HCEC 1CT (cell line): ENCODE results near the gene CAMK1D.
A peak's percentile ranks its signal among the peaks of the same experiment; 100 is the strongest.
"Not testable (repeated sequence)": the region's sequence is repeated elsewhere in the genome, so short reads cannot be mapped to it uniquely, and the experiment has no call there.

Experiments used
- DNase-seq: peaks from one replicate; pipeline ENCODE4 v3.0.0-alpha.2; 2017

The CAMK1D gene

DNA sequence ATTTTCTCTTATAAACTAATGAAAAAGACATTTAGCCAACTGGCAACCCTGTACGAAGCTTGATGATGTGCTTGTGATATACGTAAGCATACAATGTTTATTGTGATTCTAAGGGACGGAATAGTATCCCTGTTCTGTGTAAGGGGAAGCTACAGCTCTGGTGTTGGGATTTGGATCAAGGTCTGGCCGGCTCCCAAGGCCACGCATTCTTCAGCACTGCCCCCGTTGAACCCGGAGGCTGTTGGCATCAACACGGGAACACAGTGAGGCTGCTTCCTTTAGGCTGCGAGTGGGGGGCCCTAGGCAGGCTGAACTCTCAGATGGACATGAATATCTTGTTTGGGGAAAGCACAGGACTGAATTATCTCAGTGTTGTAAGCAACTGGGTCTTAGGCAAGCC is 180.6 kb downstream of the CAMK1D start:
- DNase-seq: no peak

DNA sequence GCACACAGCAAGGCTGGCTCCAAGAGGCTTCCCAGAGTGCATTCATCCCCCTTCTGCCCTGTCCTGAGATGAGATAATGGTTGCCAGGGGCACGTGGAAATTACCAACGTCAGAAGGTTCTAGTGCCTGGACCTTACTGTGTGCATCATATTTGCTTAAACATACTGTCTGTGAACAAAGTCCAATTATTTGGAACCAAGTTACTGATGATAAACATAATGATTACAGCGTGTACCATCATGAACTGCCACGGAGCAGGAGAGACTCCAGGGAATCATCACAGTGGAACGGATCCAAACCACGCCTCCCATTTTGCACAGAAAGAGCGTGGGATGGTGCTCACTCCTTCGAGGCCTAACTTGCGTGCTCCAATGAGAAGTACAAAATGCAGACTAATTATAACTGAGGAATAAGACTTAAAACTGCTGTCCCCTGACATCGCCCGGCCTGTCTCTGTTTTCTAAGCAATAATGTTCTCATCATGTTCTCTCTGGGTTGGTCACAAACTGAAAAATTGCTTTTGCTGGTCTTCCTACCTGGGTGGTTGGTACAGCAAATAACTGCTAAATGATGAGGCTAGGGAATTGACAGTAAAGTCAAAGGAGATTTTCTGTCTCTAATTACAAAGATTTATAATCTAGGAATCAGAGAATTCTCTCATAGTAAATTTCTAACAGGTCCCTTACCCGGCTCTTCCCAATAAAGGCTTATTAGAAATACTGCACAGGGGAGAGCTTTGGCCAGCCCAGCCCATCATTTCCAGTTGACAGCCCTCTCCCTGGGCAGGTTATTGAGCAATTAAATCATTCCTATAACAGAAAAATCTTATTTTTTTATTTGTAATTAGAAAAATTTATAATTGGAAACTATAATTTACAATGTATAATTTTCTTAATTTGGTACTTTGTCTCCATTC is 182.2 kb downstream of the CAMK1D start:
- DNase-seq: no peak

DNA sequence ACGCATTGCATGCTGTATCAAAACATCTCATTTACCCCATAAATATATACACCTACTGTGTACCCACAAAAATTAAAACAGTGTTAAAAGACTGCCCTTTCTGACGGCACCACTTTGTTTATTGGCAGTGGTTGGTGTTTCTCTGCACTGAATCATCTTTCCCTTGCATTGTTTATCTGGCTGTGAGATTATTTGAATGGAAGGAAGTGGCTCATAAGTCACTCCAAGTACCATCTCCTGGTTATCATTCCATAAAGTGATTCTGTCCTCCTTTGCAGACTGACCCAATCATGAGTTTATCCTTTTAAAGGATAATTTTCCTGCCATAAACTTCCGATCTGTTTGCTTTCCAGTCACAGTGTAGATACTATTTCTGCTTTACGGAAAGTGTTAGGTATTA is 183.8 kb downstream of the CAMK1D start:
- DNase-seq: no peak

DNA sequence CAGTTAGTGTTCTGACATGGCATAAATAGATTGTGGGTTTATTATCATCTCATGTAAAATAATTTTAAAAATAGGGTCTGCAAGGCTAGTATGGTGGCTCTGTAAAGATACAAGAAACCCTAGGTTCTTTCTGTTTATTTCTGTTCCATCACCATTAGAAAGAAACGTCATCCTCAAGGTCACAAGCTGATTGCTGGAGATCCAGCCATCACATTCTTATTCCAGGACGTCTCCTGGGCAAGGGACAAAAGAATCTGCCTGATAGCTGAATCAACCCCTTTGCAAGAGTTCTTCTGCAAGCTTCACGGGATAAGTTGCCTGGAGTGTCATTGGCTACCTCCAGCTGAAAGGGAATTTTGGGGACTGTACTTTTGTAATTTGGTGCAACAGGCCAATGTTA is 184.4 kb downstream of the CAMK1D start:
- no peak for DNase-seq

DNA sequence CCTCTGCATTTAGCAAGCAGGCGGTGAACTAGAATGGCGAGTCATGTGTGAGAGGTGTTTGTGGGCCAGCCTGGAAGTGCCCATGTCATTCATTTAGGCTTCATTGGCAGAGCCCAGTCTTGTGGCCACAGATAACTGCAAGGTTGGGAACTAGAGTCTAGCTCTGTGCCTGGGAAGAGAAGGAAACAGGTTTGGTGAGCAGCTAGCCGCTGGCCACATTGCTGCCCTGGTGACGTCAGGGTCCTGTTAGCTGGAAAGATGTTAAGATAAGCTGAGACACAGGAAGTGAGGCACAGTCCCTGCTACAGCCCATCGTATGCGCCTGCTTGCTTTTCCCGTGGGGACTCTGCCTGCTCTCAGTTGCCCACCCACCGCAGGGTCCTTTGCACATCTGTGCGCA is 185.5 kb downstream of the CAMK1D start:
- no peak for DNase-seq

DNA sequence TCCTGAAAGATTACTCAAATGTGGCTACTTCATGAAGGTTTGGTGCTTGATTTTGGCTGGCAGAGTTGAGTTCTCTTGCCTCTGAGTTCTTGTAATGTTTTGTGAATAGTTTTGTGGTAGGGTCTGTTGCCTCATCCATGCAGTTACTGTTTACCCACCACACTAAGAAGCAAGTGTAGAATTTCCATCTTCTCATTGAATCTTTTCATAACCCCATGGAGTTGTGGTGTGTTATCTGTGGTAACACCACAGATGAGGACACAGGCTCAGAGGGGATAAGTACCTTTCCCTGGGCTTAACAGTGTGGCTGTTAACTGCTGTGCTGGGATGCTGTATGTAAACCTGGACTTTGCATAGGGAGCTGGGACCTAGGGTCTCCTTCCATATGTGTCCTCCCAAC is 186.3 kb downstream of the CAMK1D start:
- no peak for DNase-seq

DNA sequence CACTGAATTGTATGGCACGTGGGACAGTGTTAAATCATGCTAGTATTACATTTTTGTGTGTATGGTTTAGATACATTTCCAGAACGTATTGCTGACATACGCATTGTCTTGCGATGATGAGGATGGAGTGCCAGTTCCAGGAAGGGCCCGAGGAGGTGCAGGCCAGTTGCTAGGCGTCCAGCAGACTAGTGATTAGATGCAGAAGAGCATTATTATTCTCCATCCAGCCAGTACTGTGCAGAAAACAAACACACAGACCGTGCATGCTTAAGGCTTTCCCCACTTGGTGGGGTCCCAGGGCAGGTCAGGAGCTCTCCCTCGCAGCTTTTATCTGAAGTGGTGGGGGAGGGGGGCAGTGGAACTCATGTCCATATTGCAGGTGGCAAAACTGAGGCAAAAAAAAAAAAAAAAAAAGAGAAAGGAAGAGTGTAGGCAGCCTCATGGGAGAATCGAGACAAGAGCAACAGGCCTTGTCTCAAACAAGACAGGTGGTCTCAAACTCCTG is 189.2 kb downstream of the CAMK1D start:
- no peak for DNase-seq

DNA sequence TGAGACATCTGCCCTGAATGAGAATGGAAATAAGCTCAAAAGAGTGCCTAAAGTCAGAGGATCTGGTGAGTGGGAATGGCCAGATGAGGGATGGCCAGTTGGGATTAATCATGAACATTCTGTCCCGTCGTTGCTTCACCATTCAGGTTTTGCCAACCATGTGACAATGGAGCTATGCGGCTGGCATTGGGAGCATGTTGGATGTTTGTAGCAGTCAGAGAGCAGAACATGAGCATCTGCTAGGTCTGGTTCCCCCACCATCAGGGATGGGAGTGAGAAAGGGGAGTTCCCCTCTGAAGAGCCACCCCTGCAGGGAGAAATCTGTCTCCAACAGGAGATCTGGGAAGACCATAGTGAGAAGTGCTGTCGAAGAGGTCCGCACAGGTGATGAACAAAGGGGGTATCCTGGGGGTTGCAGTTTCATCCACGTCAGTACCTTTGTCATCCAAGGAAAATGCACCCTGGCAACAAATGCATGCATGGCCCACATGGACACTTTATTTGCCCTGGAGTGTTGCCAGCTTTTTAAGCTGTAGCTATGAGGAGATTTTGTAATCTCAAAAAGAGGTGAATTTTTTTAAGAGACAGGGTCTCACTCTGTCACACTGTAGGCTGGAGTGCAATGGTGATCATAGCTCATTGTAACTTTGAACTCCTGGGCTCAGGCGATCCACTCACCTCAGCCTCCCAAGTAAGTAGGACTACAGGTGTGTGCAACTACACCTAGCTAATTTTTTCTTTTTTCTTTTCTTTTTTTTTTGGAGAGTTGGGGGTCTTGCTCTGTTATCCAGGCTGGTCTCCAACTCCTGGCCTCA is 190.2 kb downstream of the CAMK1D start:
- DNase-seq: no peak

DNA sequence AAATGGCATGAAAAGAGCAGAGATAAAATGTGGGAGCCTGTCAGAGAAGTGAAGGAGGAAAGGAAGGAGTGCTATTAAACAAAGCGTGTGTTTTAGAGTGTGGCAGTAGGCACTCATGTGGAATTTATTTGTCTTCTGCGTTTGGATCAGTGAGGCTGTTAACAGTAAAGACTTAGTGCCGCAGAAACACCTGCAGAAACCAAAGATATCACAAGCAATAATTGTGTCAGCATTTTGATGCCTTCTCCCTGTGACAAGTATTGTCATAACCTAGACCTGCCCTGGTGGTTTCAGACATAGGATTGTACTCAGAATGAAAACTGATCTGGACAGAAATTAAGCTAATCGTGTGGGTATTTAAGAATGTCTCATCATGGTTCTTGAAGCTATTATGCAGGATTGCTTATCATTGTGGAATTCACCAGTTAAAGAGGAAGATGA is 191.0 kb downstream of the CAMK1D start:
- DNase-seq: no peak

DNA sequence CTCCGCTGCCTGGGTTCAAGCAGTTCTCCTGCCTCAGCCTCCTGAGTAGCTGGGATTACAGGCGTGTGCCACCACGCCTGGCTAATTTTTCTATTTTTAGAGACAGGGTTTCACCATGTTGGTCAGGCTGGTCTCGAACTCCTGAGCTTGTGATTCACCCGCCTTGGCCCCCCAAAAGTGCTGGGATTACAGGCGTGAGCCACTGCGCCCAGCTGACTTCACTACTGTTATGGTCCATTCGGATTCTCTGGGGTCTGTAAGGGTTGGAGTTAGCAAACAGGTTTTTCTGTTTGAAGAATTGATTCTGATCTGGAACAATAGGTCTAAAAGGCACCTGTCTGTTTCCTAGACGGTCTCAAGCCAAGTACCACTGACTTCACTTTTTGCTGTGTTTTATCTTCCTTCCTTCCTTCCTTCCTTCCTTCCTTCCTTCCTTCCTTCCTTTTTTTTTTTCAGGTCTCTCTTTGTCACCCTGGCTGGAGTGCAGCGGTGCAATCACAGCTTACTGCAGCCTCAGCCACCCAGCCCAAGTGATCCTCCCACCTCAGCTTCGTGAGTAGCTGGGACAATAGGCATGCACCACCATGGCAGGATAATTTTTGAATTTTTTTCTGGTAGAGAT is 192.2 kb downstream of the CAMK1D start:
- no peak for DNase-seq

DNA sequence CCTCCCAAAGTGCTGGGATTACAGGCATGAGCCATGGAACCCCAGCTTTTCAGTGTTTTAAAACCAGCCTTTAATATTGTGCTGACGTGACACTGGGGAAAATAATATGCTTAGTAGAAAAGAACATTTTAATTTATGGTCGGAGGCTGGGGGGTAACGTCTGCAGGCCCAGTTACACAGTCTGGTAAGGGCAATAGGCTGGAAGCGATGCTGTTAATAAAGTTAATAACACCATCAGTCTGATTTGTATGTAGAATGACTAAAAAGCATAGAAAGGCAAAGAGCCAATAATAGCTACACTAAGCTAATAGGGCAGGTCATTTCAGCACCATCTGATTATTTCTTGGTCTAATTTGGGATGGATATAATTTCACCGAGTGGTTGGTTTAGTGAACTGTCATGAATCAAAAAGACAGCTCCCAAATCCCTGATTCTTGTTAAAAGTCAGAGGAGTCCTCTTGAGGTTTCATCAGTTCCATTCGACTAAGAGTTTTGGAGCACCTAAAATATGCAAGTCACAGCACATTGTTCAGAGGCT is 192.9 kb downstream of the CAMK1D start:
- DNase-seq: no peak

DNA sequence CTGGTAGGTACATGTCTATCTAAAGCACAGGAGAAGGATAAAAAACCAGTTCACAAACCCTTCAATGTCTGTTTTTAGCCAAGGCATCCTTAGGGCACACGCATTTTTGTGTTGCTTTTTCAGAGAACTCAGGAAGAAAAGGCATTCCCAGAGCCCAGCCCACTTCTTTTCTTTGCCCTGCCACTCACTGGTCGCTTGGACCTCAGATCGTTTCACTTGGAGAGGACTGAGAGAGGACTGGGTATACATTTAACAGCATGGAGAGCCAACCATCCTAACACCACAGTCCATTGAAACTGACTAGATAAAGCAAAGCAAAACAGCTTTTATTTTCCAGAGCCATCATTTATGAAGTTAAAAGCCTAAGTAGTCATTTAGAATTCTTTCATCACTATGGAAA is 194.2 kb downstream of the CAMK1D start:
- no peak for DNase-seq

DNA sequence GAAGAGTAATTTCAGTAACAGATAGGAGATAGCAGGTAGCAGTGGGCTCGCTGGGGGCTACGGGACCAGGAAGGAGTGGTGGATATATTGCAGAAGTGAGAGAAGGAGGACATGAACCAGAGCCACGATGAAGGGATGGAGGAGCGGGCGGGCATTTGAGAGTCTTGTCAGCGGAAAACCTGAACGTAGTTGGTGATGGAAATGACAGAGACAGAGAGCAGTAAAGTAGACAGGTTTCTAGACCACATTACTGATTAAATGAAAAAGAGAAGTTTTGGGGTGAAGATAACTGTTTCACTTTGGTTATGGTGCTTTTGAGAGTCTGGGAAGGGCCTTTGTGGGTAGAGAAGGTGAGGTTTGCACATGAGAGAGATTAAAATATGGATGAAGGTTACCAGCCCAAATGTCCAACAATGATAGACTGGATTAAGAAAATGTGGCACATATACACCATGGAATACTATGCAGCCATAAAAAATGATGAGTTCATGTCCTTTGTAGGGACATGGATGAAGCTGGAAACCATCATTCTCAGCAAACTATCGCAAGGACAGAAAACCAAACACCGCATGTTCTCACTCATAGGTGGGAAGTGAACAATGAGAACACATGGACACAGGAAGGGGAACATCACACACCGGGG is 196.9 kb downstream of the CAMK1D start:
- not testable (repeated sequence) for DNase-seq

DNA sequence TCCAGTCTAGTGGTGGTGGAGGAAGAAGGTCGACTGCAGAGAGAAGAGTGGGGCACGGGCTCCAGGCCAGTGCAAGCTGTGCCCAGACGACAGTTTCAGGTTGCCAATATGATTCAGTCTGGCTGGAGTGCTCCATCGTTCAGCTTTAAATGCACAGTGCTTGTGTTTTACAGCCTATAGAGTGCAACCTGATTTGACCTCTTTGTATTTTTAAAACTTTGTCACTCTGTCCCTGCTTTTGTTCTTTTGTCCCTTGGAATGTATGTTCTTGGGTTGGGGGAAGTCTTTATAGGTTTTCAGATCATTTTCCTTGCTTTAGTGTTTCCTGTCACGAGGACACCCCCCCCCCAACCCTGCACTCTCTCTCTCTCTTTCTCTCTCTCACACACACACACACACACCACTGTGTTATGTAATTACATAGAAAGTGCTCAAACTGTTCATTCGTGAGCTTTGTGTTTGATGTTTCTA is 198.0 kb downstream of the CAMK1D start:
- DNase-seq: no peak

DNA sequence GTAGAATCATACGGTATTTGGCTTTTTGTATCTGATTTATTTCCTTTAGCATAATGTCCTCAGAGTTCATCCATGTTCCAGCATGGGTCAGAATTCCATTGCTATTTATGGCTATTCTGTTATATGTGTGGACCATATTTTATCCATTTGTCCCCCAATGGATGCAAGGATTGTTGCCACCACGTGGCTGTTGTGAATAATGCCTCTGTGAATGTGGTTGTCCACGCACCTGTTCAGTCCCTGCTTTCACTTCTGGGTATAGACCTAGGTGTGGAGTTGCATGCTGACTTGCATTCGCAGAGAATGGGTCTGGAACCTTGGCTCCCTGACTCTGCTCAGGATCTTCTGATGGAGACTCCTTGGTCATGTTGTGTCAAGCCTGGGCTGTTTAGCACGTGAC is 199.9 kb downstream of the CAMK1D start:
- no peak for DNase-seq

DNA sequence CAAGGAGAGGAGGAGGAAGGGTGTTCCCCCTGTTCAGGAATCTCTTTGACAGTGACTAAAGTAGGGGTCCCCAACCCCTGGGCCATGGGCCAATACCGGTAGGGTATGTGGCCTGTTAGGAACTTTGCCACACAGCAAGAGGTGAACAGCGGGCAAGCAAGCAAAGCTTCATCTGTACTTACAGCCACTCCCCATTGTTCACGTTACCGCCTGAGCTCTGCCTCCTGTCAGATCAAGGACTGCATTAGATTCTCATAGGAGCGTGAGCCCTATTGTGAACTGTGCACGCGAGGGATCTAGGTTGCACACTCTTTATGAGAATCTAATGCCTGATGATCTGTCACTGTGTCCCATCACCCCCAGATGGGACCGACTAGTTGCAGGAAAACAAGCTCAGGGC is 201.6 kb downstream of the CAMK1D start:
- no peak for DNase-seq

DNA sequence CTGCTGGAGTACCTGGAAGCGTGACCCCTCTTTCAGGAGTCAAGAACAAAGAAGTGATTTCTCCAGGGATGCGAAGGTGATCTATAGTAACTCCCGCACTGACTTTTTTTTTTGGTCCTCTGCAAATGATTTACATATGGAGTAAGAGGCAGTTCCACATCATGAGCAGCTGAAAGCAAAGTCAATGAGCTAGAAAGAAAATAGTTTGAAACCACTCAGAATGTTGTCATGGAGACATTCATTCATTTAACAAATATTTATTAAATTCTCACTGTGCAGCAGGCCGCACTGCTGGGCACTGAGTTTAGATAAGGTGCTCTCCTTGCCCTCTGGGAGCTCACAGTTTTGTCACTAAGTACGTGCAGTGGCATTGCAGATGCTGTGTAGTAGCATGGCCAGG is 206.7 kb downstream of the CAMK1D start:
- DNase-seq: no peak

DNA sequence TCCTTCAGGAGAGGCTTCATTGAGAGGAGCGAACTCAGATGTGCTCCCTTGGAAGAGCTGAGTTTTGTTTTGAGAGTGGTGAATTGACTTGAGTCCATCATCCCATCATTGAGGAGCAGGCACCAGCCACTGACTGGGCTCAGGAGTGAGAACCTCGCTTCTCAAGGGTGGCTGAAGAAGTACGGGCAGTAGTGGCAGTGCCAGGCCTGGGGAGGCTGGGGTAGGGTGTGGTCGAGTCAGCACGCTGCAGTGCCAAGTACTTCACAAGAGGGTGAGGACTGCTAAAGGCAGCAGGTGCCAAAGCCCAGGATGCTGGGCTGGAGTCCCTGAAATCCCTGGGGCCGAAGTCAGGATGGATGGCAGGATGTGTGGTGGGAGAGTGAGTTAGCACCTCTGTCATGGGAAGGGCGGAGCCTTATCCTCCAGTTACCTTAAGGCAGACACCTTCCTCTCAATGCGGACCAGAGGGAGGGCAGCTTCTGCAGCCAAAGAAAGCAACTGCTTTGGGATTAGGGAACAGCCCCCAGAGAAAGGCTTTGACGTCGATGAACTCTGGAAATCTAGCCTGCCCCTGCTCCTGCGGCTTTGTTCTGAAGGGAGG is 210.3 kb downstream of the CAMK1D start:
- no peak for DNase-seq

DNA sequence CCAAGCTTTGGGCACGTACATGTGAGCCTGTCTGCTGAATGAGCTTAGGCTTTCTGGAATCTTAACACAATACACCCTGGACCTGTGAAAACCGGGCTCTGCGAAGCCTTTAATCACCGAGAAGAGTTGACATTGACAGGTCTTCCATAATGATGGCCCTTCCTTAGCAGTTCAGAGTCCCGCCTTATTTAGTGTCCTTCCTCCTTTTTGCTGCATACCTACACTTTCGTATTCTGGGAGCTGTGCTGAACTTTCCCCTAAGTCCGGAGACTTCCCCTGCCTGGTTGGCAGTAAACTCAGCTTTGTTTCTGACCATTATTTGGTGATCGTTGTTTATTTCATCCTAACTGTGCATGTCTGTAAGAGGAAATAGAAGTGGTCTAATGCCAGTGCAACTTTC is 212.0 kb downstream of the CAMK1D start:
- DNase-seq: no peak

DNA sequence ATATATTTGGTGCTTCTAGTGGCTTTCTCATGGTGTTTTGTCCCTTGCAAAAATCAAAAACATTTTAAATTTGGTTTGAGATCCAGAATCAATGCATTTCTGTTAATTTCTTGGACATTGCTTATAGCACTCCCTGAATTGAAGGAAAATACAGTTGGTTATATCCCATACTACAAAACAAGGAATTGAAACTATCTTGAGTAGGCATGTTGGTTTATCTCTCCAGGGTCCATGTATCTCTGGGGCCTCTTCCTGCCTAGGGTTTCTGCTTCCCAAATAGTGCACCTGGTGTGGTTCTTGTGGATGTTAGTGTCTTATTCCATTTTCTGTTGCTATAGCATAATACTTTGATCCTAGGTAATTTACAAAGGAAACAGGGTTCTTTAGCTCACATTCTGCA is 212.4 kb downstream of the CAMK1D start:
- no peak for DNase-seq

DNA sequence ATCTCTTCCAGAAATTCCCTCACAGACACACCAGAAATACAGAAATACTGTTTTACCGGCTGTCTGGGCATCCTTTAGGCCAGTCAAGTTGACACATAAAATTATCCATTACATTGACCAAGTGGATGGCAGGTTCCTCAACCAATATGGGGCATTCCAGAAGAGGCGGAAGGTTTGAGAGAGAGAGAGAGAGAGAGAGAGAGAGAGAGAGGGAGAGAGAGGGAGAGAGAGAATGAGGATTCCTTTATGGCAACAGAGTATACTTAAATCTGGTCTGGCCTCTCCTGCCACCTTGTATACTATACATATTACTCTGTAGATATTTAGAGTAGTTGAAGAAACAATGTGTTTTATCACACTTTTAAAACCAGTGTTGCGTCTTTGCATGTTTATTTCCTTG is 214.1 kb downstream of the CAMK1D start:
- no peak for DNase-seq

DNA sequence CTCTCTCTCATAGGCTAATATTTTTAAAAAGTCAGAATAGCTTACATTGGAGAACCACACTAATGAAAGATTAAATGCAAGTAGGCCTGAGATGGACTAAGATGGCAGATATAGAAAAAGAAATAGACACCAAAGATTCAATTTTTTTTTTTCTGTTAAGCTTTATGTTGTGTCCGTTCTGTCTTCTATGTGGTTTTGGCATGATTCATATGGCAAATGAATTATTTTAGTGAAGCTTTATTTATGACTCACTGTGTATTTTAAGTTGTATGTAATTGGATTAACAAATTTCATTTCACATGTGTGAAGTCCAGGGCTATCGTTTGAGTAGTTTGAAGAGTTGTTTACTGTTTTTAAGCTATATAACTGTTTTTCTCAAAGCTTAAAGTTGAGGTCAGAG is 214.8 kb downstream of the CAMK1D start:
- DNase-seq: peak; percentile 8
